Caco-2 (cell line): ENCODE measurements around the gene BRD1. TPM values are rescaled to one million over a fixed set of nuclear protein-coding genes. Genes with fewer than 3 reads are reported as not detected.

Experiments used
- BruUV-seq: library from RNA; stranded (reverse); fragments of 400-500 nt; replicated peaks from 2 replicates; lab custom pipeline; 2021; lab: Mats Ljungman, UMichigan
- CTCF ChIA-PET: fragments of 300-600 bp; sonication (Branson Sonifier 250); formaldehyde crosslinking; loops from one replicate; lab custom pipeline; 2022; ENCODE audit warnings: antibody characterized with exemption; lab: Charles Lee
- POLR2A ChIA-PET: fragments of 300-600 bp; sonication (Branson Sonifier 250); formaldehyde crosslinking; loops from one replicate; lab custom pipeline; 2022; ENCODE audit warnings: antibody characterized with exemption; lab: Charles Lee
- DNase-seq, 2 experiments: peaks; one replicate each; pipeline versions ENCODE4 v3.0.0 to v3.0.0-alpha.2; 2020 to 2022
- H3K27me3 ChIP-seq: replicated peaks from 2 replicates; pipeline ENCODE4 v1.6.0; 2011; ENCODE audit warnings: low read length; ENCODE audit not compliant: control insufficient read depth, insufficient read depth
- H3K36me3 ChIP-seq: 2 replicates; pipeline ENCODE4 v1.5.1; 2011; ENCODE audit warnings: low read length; ENCODE audit not compliant: control insufficient read depth, insufficient read depth
- H3K4me1 ChIP-seq: fragments of 250-450 bp; sonication (Bioruptor Pico); 2 replicates; pipeline ENCODE4 v1.5.1; 2020; ENCODE audit warnings: mild to moderate bottlenecking
- H3K4me3 ChIP-seq: 2 replicates; pipeline ENCODE4 v1.5.1; 2011; ENCODE audit warnings: low read depth, mild to moderate bottlenecking, control low read depth, low read length
- H3K9me3 ChIP-seq: fragments of 250-450 bp; sonication (Bioruptor Pico); 2 replicates; pipeline ENCODE4 v1.5.1; 2020; ENCODE audit warnings: mild to moderate bottlenecking, moderate library complexity
- H3K27ac Mint-ChIP-seq: one replicate; pipeline ENCODE4 v1.8.0; 2022; ENCODE audit warnings: mixed read lengths; ENCODE audit not compliant: unreplicated experiment
- H3K27me3 Mint-ChIP-seq: one replicate; pipeline ENCODE4 v1.8.0; 2022; ENCODE audit warnings: mixed read lengths; ENCODE audit not compliant: insufficient read depth, unreplicated experiment
- H3K36me3 Mint-ChIP-seq: one replicate; pipeline ENCODE4 v1.8.0; 2022; ENCODE audit warnings: mild to moderate bottlenecking, mixed read lengths; ENCODE audit not compliant: insufficient read depth, unreplicated experiment
- H3K4me1 Mint-ChIP-seq: one replicate; pipeline ENCODE4 v1.8.0; 2022; ENCODE audit warnings: low read depth, mixed read lengths; ENCODE audit not compliant: unreplicated experiment
- H3K4me3 Mint-ChIP-seq: one replicate; pipeline ENCODE4 v1.8.0; 2022; ENCODE audit warnings: mild to moderate bottlenecking, moderate library complexity, mixed read lengths; ENCODE audit not compliant: unreplicated experiment
- H3K9me3 Mint-ChIP-seq: one replicate; pipeline ENCODE4 v1.8.0; 2022; ENCODE audit warnings: mixed read lengths; ENCODE audit not compliant: unreplicated experiment
- intact Hi-C: fragments of 100-400 bp; cut with micrococcal nuclease; formaldehyde crosslinking; loops from one replicate; pipeline ENCODE4 v1.10.0; 2022; ENCODE audit not compliant: unreplicated experiment
- total RNA-seq: library from RNA; stranded (reverse); gene quantifications from 2 replicates; pipeline ENCODE4 v1.2.3, GENCODE V29; 2022
- TF ChIP-seq, protein P1 (sequence below), 2 experiments: fragments of 200-600 bp in 1 of 2; IDR thresholded peaks; 1 replicate in 1 of 2; 2 replicates in 1 of 2; pipeline versions ENCODE4 v1.5.1 to v1.8.0; 2011 to 2022; ENCODE audit warnings: antibody characterized with exemption in 1 of 2, control low read depth in 1 of 2, inconsistent platforms in 1 of 2, low read depth in 1 of 2, low read length in 1 of 2, mild to moderate bottlenecking in 1 of 2, moderate library complexity in 1 of 2; ENCODE audit not compliant: insufficient read depth in 1 of 2, severe bottlenecking in 1 of 2, unreplicated experiment in 1 of 2

The BRD1 gene
- total RNA-seq, 1 experiment from 2014 or later = 46.9 TPM

DNA sequence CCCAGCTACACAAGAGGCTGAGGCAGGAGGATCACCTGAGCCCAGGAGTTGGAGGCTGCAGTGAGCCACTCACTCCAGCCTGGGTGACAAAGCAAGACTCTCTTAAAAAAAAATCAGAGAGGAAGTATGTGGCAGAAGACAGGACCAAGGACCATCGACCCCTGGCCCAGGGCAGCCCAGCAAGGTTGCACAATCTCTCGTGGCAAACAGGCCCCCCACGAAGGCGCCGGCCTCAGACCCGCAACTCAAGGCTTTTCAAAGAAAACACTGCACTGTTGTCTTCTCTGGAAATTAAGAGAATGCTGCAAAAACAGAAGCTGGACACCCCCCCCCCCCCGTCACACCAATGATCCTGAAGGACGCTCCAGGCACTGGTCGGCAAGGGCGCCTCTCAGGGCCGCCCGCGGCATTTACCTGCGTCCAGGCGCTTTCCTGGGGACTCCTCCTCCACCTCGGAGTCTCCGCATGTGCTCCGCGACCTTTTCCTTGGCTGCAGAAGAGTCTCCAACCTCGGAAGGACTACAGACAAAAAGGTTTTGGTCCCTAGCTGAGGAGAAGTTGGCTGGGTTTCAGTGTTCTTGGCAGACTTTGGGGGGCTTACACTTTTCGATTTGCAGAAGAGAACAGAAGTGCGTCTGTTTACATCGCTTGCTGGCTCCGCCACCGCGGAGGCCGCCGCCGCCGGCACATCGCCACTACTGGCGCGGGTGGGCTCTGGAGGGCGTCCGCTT, 40.5 kb downstream of the BRD1 start:
- Mint-ChIP-seq H3K4me3 (no peak overlapping the region), H3K36me3 (peaks cover 80% of the 10 kb centered on the region), H3K4me1 (no peaks in the 10 kb centered on the region), H3K27ac (no peak overlapping the region), H3K27me3 (no peaks in the 10 kb centered on the region), H3K9me3 (no peaks in the 10 kb centered on the region)
- DNase-seq = no peak
- Histone ChIP-seq H3K4me3 (no peak overlapping the region), H3K36me3 (peaks cover 2% of the 10 kb centered on the region), H3K27me3 (no peaks in the 10 kb centered on the region), H3K4me1 (no peaks in the 10 kb centered on the region), H3K9me3 (no peaks in the 10 kb centered on the region)
- no TSS peak for BruUV-seq
- POLR2A ChIA-PET = no interaction called here
- TF ChIP-seq, protein P1, sequence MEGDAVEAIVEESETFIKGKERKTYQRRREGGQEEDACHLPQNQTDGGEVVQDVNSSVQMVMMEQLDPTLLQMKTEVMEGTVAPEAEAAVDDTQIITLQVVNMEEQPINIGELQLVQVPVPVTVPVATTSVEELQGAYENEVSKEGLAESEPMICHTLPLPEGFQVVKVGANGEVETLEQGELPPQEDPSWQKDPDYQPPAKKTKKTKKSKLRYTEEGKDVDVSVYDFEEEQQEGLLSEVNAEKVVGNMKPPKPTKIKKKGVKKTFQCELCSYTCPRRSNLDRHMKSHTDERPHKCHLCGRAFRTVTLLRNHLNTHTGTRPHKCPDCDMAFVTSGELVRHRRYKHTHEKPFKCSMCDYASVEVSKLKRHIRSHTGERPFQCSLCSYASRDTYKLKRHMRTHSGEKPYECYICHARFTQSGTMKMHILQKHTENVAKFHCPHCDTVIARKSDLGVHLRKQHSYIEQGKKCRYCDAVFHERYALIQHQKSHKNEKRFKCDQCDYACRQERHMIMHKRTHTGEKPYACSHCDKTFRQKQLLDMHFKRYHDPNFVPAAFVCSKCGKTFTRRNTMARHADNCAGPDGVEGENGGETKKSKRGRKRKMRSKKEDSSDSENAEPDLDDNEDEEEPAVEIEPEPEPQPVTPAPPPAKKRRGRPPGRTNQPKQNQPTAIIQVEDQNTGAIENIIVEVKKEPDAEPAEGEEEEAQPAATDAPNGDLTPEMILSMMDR (IDR thresholded peaks at IDR 0.05; ENCODE audit: insufficient read depth in 1 of 2, low read depth in 1 of 2, low read length in 1 of 2, severe bottlenecking in 1 of 2, unreplicated experiment in 1 of 2) = no peak
- CTCF ChIA-PET = no interaction called here
- intact Hi-C loops = no loop called here

DNA sequence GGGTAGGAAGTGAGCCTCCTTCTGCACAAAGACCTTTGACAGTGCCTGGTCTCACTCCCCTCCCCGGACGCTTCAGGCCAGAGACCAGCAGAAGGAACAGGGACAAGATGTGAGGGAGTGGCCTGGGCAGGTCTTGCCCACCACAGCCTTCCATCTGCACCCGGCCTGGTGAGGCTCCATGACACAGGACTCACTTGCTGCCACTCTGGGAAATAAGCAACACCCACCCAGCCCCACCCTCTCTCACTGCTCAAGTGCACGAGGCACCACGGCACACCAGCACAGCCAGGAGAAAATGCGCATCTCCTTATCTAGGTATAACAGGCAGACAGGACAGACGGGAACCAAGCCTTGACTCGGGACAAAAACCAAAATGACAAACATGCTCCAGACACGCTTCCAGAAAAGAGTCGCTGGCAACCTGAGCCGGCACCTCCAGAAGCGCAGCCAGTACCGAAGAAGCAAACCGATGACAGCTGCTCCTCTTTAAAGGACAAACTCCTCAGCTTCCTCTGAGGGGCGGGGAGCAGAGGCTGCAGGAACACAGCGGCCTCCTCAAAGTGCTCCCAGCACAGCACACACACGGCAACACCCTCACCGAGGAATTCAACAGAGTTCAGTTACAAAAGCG, 41.7 kb downstream of the BRD1 start:
- BruUV-seq = no TSS peak
- H3K27ac Mint-ChIP-seq = no peak overlapping the region

DNA sequence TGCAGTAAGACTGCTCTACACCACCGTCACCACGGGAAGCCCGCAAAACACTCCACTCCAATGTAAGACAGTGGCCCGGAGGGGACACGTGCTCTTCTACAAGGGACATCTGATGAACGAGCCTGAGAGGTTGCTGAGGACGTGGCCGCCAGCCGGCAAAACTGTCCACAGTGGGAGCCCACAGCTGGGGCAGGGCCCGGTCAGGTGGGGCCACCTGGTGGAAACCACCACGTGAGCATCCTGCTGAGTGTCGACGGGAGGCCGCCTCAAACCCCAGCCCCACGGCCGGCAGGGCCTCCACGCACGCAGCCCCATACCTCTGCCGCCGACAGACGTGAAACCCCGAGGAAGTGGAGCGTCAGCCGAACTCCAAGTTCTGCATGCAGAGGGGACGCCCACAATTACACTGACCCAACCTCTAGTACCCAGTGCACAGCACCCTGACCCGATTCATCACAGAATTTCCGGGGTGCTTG, 42.6 kb downstream of the BRD1 start:
- Mint-ChIP-seq H3K27ac (no peak overlapping the region), H3K27me3 (no peaks in the 10 kb centered on the region), H3K4me3 (no peak overlapping the region), H3K36me3 (peaks cover 60% of the 10 kb centered on the region), H3K9me3 (no peaks in the 10 kb centered on the region), H3K4me1 (no peaks in the 10 kb centered on the region)
- Histone ChIP-seq H3K9me3 (no peaks in the 10 kb centered on the region), H3K27me3 (no peaks in the 10 kb centered on the region), H3K36me3 (peaks cover 2% of the 10 kb centered on the region), H3K4me3 (no peak overlapping the region), H3K4me1 (no peaks in the 10 kb centered on the region)
- ChIA-PET CTCF (no interaction called here), POLR2A (no interaction called here)
- TF ChIP-seq, protein P1 (IDR thresholded peaks at IDR 0.05; ENCODE audit: insufficient read depth in 1 of 2, low read depth in 1 of 2, low read length in 1 of 2, severe bottlenecking in 1 of 2, unreplicated experiment in 1 of 2) = no peak
- no TSS peak for BruUV-seq
- intact Hi-C loops = no loop called here
- DNase-seq = no peak

More for the DNA sequence above, 41.7 kb downstream of the BRD1 start:
- Histone ChIP-seq H3K4me1 (no peaks in the 10 kb centered on the region), H3K27me3 (no peaks in the 10 kb centered on the region), H3K9me3 (no peaks in the 10 kb centered on the region), H3K4me3 (no peak overlapping the region), H3K36me3 (peaks cover 2% of the 10 kb centered on the region)
- Mint-ChIP-seq H3K4me1 (no peaks in the 10 kb centered on the region), H3K27me3 (no peaks in the 10 kb centered on the region), H3K9me3 (no peaks in the 10 kb centered on the region), H3K36me3 (peaks cover 68% of the 10 kb centered on the region), H3K4me3 (no peak overlapping the region)
- intact Hi-C loops = no loop called here
- CTCF ChIA-PET = no interaction called here
- TF ChIP-seq, protein P1 (IDR thresholded peaks at IDR 0.05; ENCODE audit: insufficient read depth in 1 of 2, low read depth in 1 of 2, low read length in 1 of 2, severe bottlenecking in 1 of 2, unreplicated experiment in 1 of 2) = no peak
- DNase-seq = no peak
- POLR2A ChIA-PET = no interaction called here
